IMR-90 (cell line): ENCODE results near the gene HYOU1. TPM values are rescaled to one million over a fixed set of nuclear protein-coding genes. Genes with fewer than 3 reads are reported as not detected.

Experiments
- ATAC-seq: fragments of 200-7000 bp; cut with Tn5 transposase; 2 replicates; pipeline ENCODE4 v1.9.1; 2020; ENCODE audit warnings: low read depth, mild to moderate bottlenecking, moderate library complexity
- BruUV-seq: library from RNA; stranded (reverse); fragments of 400-500 nt; replicated peaks from 2 replicates; lab custom pipeline; 2021; lab: Mats Ljungman, UMichigan
- CTCF ChIA-PET: fragments of 300-600 bp; formaldehyde crosslinking; extraction: SDS; loops from one replicate; lab custom pipeline; 2021; ENCODE audit warnings: antibody characterized with exemption; lab: Yijun Ruan, JAX
- POLR2A ChIA-PET: fragments of 300-600 bp; sonication (Branson Sonifier 250); formaldehyde crosslinking; loops from one replicate; lab custom pipeline; 2022; ENCODE audit warnings: antibody characterized with exemption; ENCODE audit not compliant: unreplicated experiment; lab: Charles Lee
- DNase-seq: peaks from one replicate; pipeline ENCODE4 v3.0.0; 2013
- H2AFZ ChIP-seq: replicated peaks from 2 replicates; pipeline ENCODE3; 2013; ENCODE audit warnings: low read length, mild to moderate bottlenecking; ENCODE audit not compliant: poor library complexity
- H2AK5ac ChIP-seq: 2 replicates; pipeline ENCODE4 v1.6.1; 2013; ENCODE audit warnings: low read depth, low read length, inconsistent platforms
- H2AK9ac ChIP-seq: replicated peaks from 2 replicates; pipeline ENCODE3; 2013; ENCODE audit warnings: mild to moderate bottlenecking, low read depth, low read length, moderate library complexity; ENCODE audit not compliant: poor library complexity
- H2BK120ac ChIP-seq: 2 replicates; pipeline ENCODE4 v1.6.1; 2013; ENCODE audit warnings: low read depth, low read length, inconsistent platforms
- H2BK15ac ChIP-seq: 3 replicates; pipeline ENCODE4 v1.6.1; 2013; ENCODE audit warnings: low read depth, low read length, inconsistent platforms
- H2BK20ac ChIP-seq: 2 replicates; pipeline ENCODE4 v1.6.1; 2013; ENCODE audit warnings: low read depth, mild to moderate bottlenecking, inconsistent platforms, low read length, moderate library complexity
- H2BK5ac ChIP-seq: 2 replicates; pipeline ENCODE4 v1.6.1; 2013; ENCODE audit warnings: mild to moderate bottlenecking, low read depth, low read length, inconsistent platforms; ENCODE audit not compliant: poor library complexity, severe bottlenecking
- H3K14ac ChIP-seq: replicated peaks from 2 replicates; pipeline ENCODE4 v1.6.1; 2013; ENCODE audit warnings: low read depth, low read length, inconsistent platforms
- H3K18ac ChIP-seq: 2 replicates; pipeline ENCODE4 v1.6.1; 2013; ENCODE audit warnings: low read depth, low read length, control low read depth
- H3K23ac ChIP-seq: 2 replicates; pipeline ENCODE4 v1.6.1; 2013; ENCODE audit warnings: low read depth, low read length, inconsistent platforms
- H3K27ac ChIP-seq: 2 replicates; pipeline ENCODE4 v1.5.1; 2013; ENCODE audit warnings: mild to moderate bottlenecking, control low read depth, low read length; ENCODE audit not compliant: insufficient read depth
- H3K27me3 ChIP-seq: 2 replicates; pipeline ENCODE4 v1.6.1; 2013; ENCODE audit warnings: low read length; ENCODE audit not compliant: control insufficient read depth, insufficient read depth
- H3K36me3 ChIP-seq: 2 replicates; pipeline ENCODE4 v1.6.1; 2013; ENCODE audit warnings: low read length, mixed read lengths; ENCODE audit not compliant: control insufficient read depth, insufficient read depth
- H3K4ac ChIP-seq: 2 replicates; pipeline ENCODE4 v1.6.1; 2013; ENCODE audit warnings: low read depth, low read length, inconsistent platforms
- H3K4me1 ChIP-seq: 2 replicates; pipeline ENCODE4 v1.6.1; 2013; ENCODE audit warnings: low read length, mixed read lengths; ENCODE audit not compliant: control insufficient read depth, insufficient read depth
- H3K4me2 ChIP-seq: 2 replicates; pipeline ENCODE4 v1.6.1; 2013; ENCODE audit warnings: low read depth, mild to moderate bottlenecking, control low read depth, low read length, moderate library complexity
- H3K4me3 ChIP-seq: 2 replicates; pipeline ENCODE4 v1.5.1; 2013; ENCODE audit warnings: low read depth, mild to moderate bottlenecking, control low read depth, low read length, moderate library complexity; ENCODE audit not compliant: insufficient read depth
- H3K56ac ChIP-seq: 2 replicates; pipeline ENCODE4 v1.6.1; 2013; ENCODE audit warnings: low read length, inconsistent platforms; ENCODE audit not compliant: insufficient read depth; ENCODE audit errors: extremely low read depth
- H3K79me1 ChIP-seq, 2 experiments: 2 replicates each; pipeline ENCODE4 v1.6.1; 2013; ENCODE audit warnings: low read length in 2 of 2, inconsistent platforms in 1 of 2, low read depth in 1 of 2
- H3K9ac ChIP-seq: 2 replicates; pipeline ENCODE4 v1.6.1; 2013; ENCODE audit warnings: low read depth, low read length, control low read depth
- H3K9me1 ChIP-seq: 2 replicates; pipeline ENCODE4 v1.6.1; 2013; ENCODE audit warnings: low read length, inconsistent platforms; ENCODE audit not compliant: insufficient read depth
- H3K9me3 ChIP-seq: 2 replicates; pipeline ENCODE4 v1.6.1; 2013; ENCODE audit warnings: low read length; ENCODE audit not compliant: control insufficient read depth, insufficient read depth
- H4K20me1 ChIP-seq: 2 replicates; pipeline ENCODE4 v1.6.1; 2013; ENCODE audit warnings: low read length, inconsistent platforms; ENCODE audit not compliant: insufficient read depth
- H4K5ac ChIP-seq: 2 replicates; pipeline ENCODE4 v1.6.1; 2013; ENCODE audit warnings: mild to moderate bottlenecking, low read depth, low read length, control low read depth
- H4K8ac ChIP-seq, 2 experiments: 2 replicates each; pipeline ENCODE4 v1.6.1; 2013; ENCODE audit warnings: low read depth in 2 of 2, low read length in 2 of 2, control low read depth in 1 of 2, inconsistent platforms in 1 of 2
- H4K91ac ChIP-seq: 2 replicates; pipeline ENCODE4 v1.6.1; 2013; ENCODE audit warnings: low read depth, low read length, inconsistent platforms; ENCODE audit not compliant: insufficient read depth
- BHLHE40 ChIP-seq: fragments of 150-350 bp; IDR thresholded peaks from 2 replicates; pipeline ENCODE4 v1.6.1; 2016; ENCODE audit warnings: mild to moderate bottlenecking, low read depth, low read length
- CEBPB ChIP-seq: IDR thresholded peaks from 2 replicates; pipeline ENCODE4 v1.6.1; 2012; ENCODE audit warnings: low read depth, low read length, improper control_type of control experiment
- FOS ChIP-seq: fragments of 150-350 bp; IDR thresholded peaks from 2 replicates; pipeline ENCODE4 v1.6.1; 2016; ENCODE audit warnings: low read depth, low read length
- MAFK ChIP-seq: IDR thresholded peaks from 2 replicates; pipeline ENCODE4 v1.6.1; 2012; ENCODE audit warnings: low read depth, low read length, improper control_type of control experiment
- MAZ ChIP-seq: IDR thresholded peaks from 2 replicates; pipeline ENCODE4 v1.6.1; 2012; ENCODE audit warnings: low read depth, mild to moderate bottlenecking, low read length, improper control_type of control experiment, moderate library complexity, borderline replicate concordance
- MXI1 ChIP-seq: IDR thresholded peaks from 2 replicates; pipeline ENCODE4 v1.6.1; 2012; ENCODE audit warnings: low read depth, mild to moderate bottlenecking, low read length, moderate library complexity, borderline replicate concordance
- RAD21 ChIP-seq: IDR thresholded peaks from 2 replicates; pipeline ENCODE4 v1.6.1; 2012; ENCODE audit warnings: low read length, improper control_type of control experiment
- WGBS, 2 experiments: methylation state at CpG; one replicate each; pipeline versions ENCODE4 v1.1.5 to v1.1.7; 2013; ENCODE audit warnings: missing lambda C conversion rate in 2 of 2; ENCODE audit not compliant: insufficient read length in 1 of 2; ENCODE audit errors: extremely low coverage in 2 of 2; 5-methylcytosine and 5-hydroxymethylcytosine counted together
- dilution Hi-C: fragments of 300-500 bp; cut with HindIII; formaldehyde crosslinking; loops from one replicate; pipeline ENCODE4 v1.14.3; 2018; ENCODE audit warnings: low sequenced_read_pairs; ENCODE audit not compliant: unreplicated experiment
- in situ Hi-C: fragments of 300-500 bp; cut with MboI; formaldehyde crosslinking; loops from 3 replicates; pipeline ENCODE4 v1.14.3; 2019; ENCODE audit warnings: low sequenced_read_pairs, inconsistent platforms, mixed read lengths
- intact Hi-C: fragments of 100-400 bp; cut with micrococcal nuclease; formaldehyde crosslinking; loops from 2 replicates; pipeline ENCODE4 v1.10.0; 2022
- polyA plus RNA-seq, 3 experiments: library from polyadenylated mRNA; depleted of rRNA; stranded (reverse); fragments of >200 nt; gene quantifications; 2 replicates each; pipeline ENCODE4 v1.2.3, GENCODE V29; 2012; ENCODE audit warnings: low replicate concordance in 1 of 3
- total RNA-seq: library from RNA; depleted of rRNA; stranded (reverse); fragments of >200 nt; gene quantifications from 2 replicates; pipeline ENCODE4 v1.2.3, GENCODE V29; 2012
- TF ChIP-seq, protein P1 (sequence below): fragments of 150-350 bp; IDR thresholded peaks from 2 replicates; pipeline ENCODE4 v1.6.1; 2017; ENCODE audit warnings: mild to moderate bottlenecking, antibody characterized with exemption, low read length, low read depth
- TF ChIP-seq, protein P2 (sequence below): fragments of 150-350 bp; IDR thresholded peaks from 2 replicates; pipeline ENCODE4 v1.6.1; 2016; ENCODE audit warnings: low read depth, mild to moderate bottlenecking, low read length, moderate library complexity, borderline replicate concordance

Gene HYOU1
- total and polyA plus RNA-seq, 2 of the 4 experiments (the other 2 are of a cell fraction), result 117 to 181 TPM

DNA sequence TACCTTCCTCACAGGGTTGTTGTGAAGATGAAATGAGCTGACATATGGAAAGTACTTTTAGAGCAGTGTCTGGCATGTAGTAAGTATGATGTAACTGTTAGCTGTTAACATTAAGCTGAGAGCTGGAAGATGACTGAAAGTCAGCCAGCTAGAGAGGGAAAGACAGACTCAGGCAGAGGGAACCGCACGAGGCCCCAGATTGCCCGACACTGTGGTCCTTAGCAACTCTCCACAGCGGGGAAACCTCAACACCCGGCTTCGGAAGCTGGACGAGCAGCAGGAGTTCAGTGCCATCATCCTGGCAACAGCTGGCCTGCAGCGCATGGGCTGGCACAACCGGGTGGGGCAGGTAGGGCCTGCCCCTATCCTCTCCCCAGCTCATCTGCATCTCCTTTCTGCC, 34.2 kb upstream of the HYOU1 start:
- intact Hi-C loops, result no loop called here

More for the DNA sequence above, 34.2 kb upstream of the HYOU1 start:
- no peak overlapping the region for H3K4me2 ChIP-seq
- no peaks in the 10 kb centered on the region for H3K27me3 ChIP-seq
- WGBS, 2 experiments, result 37% methylated on average over 7 of the region's 9 CpGs; no CpG with 5 or more reads in 1 of the 2 experiments
- no peaks in the 10 kb centered on the region for H3K9me3 ChIP-seq
- no peak overlapping the region for H3K9ac ChIP-seq
- H3K18ac ChIP-seq, result no peak overlapping the region
- in situ Hi-C loops, result no loop called here
- peak; percentile 50 for DNase-seq
- no peak overlapping the region for H2BK120ac ChIP-seq
- POLR2A ChIA-PET, result no interaction called here
- peaks cover 14% of the 10 kb centered on the region for H3K4me1 ChIP-seq
- CTCF ChIA-PET, result no interaction called here
- H4K91ac ChIP-seq, result peak overlapping the region; percentile 3; the same call in 1 of the 2 replicates
- no peak overlapping the region for H2BK20ac ChIP-seq
- TF ChIP-seq MAFK (no peak), FOS (no peak), MXI1 (no peak), MAZ (no peak), RAD21 (no peak), CEBPB (peak; percentile 53), BHLHE40 (no peak)
- TF ChIP-seq, protein P1, sequence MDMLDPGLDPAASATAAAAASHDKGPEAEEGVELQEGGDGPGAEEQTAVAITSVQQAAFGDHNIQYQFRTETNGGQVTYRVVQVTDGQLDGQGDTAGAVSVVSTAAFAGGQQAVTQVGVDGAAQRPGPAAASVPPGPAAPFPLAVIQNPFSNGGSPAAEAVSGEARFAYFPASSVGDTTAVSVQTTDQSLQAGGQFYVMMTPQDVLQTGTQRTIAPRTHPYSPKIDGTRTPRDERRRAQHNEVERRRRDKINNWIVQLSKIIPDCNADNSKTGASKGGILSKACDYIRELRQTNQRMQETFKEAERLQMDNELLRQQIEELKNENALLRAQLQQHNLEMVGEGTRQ, result no peak
- TF ChIP-seq, protein P2, sequence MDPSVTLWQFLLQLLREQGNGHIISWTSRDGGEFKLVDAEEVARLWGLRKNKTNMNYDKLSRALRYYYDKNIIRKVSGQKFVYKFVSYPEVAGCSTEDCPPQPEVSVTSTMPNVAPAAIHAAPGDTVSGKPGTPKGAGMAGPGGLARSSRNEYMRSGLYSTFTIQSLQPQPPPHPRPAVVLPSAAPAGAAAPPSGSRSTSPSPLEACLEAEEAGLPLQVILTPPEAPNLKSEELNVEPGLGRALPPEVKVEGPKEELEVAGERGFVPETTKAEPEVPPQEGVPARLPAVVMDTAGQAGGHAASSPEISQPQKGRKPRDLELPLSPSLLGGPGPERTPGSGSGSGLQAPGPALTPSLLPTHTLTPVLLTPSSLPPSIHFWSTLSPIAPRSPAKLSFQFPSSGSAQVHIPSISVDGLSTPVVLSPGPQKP, result no peak
- no peak overlapping the region for H2BK5ac ChIP-seq
- no peak overlapping the region for H4K5ac ChIP-seq
- H2BK15ac ChIP-seq, result no peak overlapping the region
- H3K27ac ChIP-seq, result peak overlapping the region; percentile 3; the same call in 1 of the 2 replicates
- H4K20me1 ChIP-seq, result peaks cover 25% of the 10 kb centered on the region
- H2AFZ ChIP-seq, result no peak overlapping the region
- no peak overlapping the region for H3K56ac ChIP-seq
- H3K4ac ChIP-seq, result 0 out of 2 replicates have a peak overlapping the region, but pooled peaks have one; percentile 31
- no peak for ATAC-seq
- no peak overlapping the region for H3K14ac ChIP-seq
- H4K8ac ChIP-seq, result no peak overlapping the region; a peak in 2 of 4 replicates
- H3K23ac ChIP-seq, result no peak overlapping the region
- H2AK9ac ChIP-seq, result peak overlapping the region; percentile 76
- H3K79me1 ChIP-seq, result peaks cover 20 to 52% of the 10 kb centered on the region in 2 experiments; a peak in 3 of 4 replicates
- no peak overlapping the region for H3K4me3 ChIP-seq
- peaks cover 16% of the 10 kb centered on the region for H3K36me3 ChIP-seq
- BruUV-seq, result no TSS peak
- H2AK5ac ChIP-seq, result no peak overlapping the region; the same call in 1 of the 2 replicates
- peaks cover 18% of the 10 kb centered on the region; the same call in 1 of the 2 replicates for H3K9me1 ChIP-seq
- dilution Hi-C loops, result no loop called here
